Measurements from ENCODE around the gene MED6. TPM values are rescaled to one million over a fixed set of nuclear protein-coding genes. Genes with fewer than 3 reads are reported as not detected.

MED6 gene
- polyA plus RNA-seq (36.9 to 52.6 TPM (median 40.0 TPM) in 3 replicates), polyA minus RNA-seq (6.2 to 50.8 TPM (median 44.2 TPM) in 3 replicates)
- polyA plus RNA-seq (2011; ENCODE audit: low read depth), result 18.2 TPM
- 26.0 and 64.8 TPM in 2 replicates for polyA plus RNA-seq (2011; cell fraction: cytosol; rRNA removed)
- polyA plus RNA-seq (2011; cell fraction: nucleus; rRNA removed), result 39.4 and 58.8 TPM in 2 replicates
- 26.0 and 32.3 TPM in 2 replicates for polyA plus RNA-seq (2012; ENCODE audit: low replicate concordance)
- polyA minus RNA-seq (2011; cell fraction: cytosol; rRNA and poly(A)+ RNA removed), result 11.1 TPM
- 19.5 and 37.3 TPM in 2 replicates for polyA minus RNA-seq (2011; cell fraction: nucleus; rRNA and poly(A)+ RNA removed)

GRCh38 chr14:70600382-70601157 lies at the start of gene MED6:
Gene MED6, minus strand, starts transcription at chr14:70600655. Its CDS starts 18 bp downstream, at chr14:70600637.
- H3K4me1 ChIP-seq (ENCODE audit: control insufficient read depth, extremely low read depth, insufficient read depth, low read length), result peaks cover 14% of the 10 kb centered on the region
- H3K9me3 ChIP-seq (ENCODE audit: control insufficient read depth, low read depth, low read length), result no peaks in the 10 kb centered on the region
- H3K4me2 ChIP-seq (ENCODE audit: control insufficient read depth, extremely low read depth, insufficient read depth, low read depth, low read length), result peak within 1 kb of the TSS; percentile 90
- H3K9ac ChIP-seq (ENCODE audit: control insufficient read depth, extremely low read depth, insufficient read depth, low read length), result peak within 1 kb of the TSS; percentile 92
- no peaks in the 10 kb centered on the region for H3K27me3 ChIP-seq (ENCODE audit: control insufficient read depth, extremely low read depth, insufficient read depth, low read length)
- no peak for TF ChIP-seq EZH2 (IDR thresholded peaks at IDR 0.05; ENCODE audit: low read length)
- no peak for TF ChIP-seq CTCF (optimal IDR thresholded peaks at IDR 0.05 in 1 of 3, IDR thresholded peaks at IDR 0.05 in 1 of 3, conservative IDR thresholded peaks at IDR 0.05 in 1 of 3; ENCODE audit: extremely low read depth in 1 of 3, insufficient read depth in 2 of 3, low read length in 3 of 3)
- no peaks in the 10 kb centered on the region for H4K20me1 ChIP-seq (ENCODE audit: control insufficient read depth, extremely low read depth, insufficient read depth, low read length)
- DNase-seq (ENCODE audit: low read depth, low spot score) (peak; percentile 38), FAIRE-seq (no peak)
- peak within 1 kb of the TSS; percentile 76 to 91 (median 90) for H3K4me3 ChIP-seq (ENCODE audit: control insufficient read depth in 2 of 3, extremely low read depth in 1 of 3, insufficient read depth in 2 of 3, low read depth in 1 of 3, low read length in 3 of 3)
- no peaks in the 10 kb centered on the region for H3K9me1 ChIP-seq (ENCODE audit: control insufficient read depth, extremely low read depth, insufficient read depth, low read length)
- peak within 1 kb of the TSS; percentile 100 for H2AFZ ChIP-seq (ENCODE audit: control insufficient read depth, low read length)
- H3K79me2 ChIP-seq (ENCODE audit: control insufficient read depth, insufficient read depth, low read length), result peaks cover 40% of the 10 kb centered on the region
- H3K36me3 ChIP-seq (ENCODE audit: control insufficient read depth in 2 of 2, extremely low read depth in 1 of 2, insufficient read depth in 2 of 2, low read length in 2 of 2), result peaks cover 0 to 2% of the 10 kb centered on the region in 2 experiments
- peak within 1 kb of the TSS; percentile 98 for H3K27ac ChIP-seq (ENCODE audit: control insufficient read depth, insufficient read depth, low read length)
- dilution Hi-C loops (cut with MboI; ENCODE audit: extremely low pct_ligation_motif_present, low sequenced_read_pairs), result no loop called here

GRCh38 chr14:70649803-70650202 lies 49.3 kb upstream of the MED6 start:
- dilution Hi-C loops (cut with MboI; ENCODE audit: extremely low pct_ligation_motif_present, low sequenced_read_pairs), result no loop called here
- H3K9ac ChIP-seq (ENCODE audit: control insufficient read depth, extremely low read depth, insufficient read depth, low read length), result no peak overlapping the region
- no peaks in the 10 kb centered on the region for H3K36me3 ChIP-seq (ENCODE audit: control insufficient read depth in 2 of 2, extremely low read depth in 1 of 2, insufficient read depth in 2 of 2, low read length in 2 of 2)
- no peak overlapping the region for H3K27ac ChIP-seq (ENCODE audit: control insufficient read depth, insufficient read depth, low read length)
- H3K79me2 ChIP-seq (ENCODE audit: control insufficient read depth, insufficient read depth, low read length), result no peaks in the 10 kb centered on the region
- no peak for TF ChIP-seq EZH2 (IDR thresholded peaks at IDR 0.05; ENCODE audit: low read length)
- no peak overlapping the region for H3K4me2 ChIP-seq (ENCODE audit: control insufficient read depth, extremely low read depth, insufficient read depth, low read depth, low read length)
- no peak for DNase-seq (ENCODE audit: low read depth, low spot score)
- H3K9me1 ChIP-seq (ENCODE audit: control insufficient read depth, extremely low read depth, insufficient read depth, low read length), result no peaks in the 10 kb centered on the region
- no peaks in the 10 kb centered on the region for H4K20me1 ChIP-seq (ENCODE audit: control insufficient read depth, extremely low read depth, insufficient read depth, low read length)
- no peak for FAIRE-seq
- H3K27me3 ChIP-seq (ENCODE audit: control insufficient read depth, extremely low read depth, insufficient read depth, low read length), result peaks cover 6% of the 10 kb centered on the region
- no peaks in the 10 kb centered on the region for H3K9me3 ChIP-seq (ENCODE audit: control insufficient read depth, low read depth, low read length)
- no peak overlapping the region for H2AFZ ChIP-seq (ENCODE audit: control insufficient read depth, low read length)
- no peaks in the 10 kb centered on the region for H3K4me1 ChIP-seq (ENCODE audit: control insufficient read depth, extremely low read depth, insufficient read depth, low read length)
- H3K4me3 ChIP-seq (ENCODE audit: control insufficient read depth in 2 of 3, extremely low read depth in 1 of 3, insufficient read depth in 2 of 3, low read depth in 1 of 3, low read length in 3 of 3), result no peak overlapping the region
